ENCODE results near the gene PMIS2. TPM values are rescaled to one million over a fixed set of nuclear protein-coding genes. Genes with fewer than 3 reads are reported as not detected.
A peak's percentile ranks its signal among the peaks of the same experiment; 100 is the strongest.

The PMIS2 gene
- total RNA-seq, 1 experiment from 2014 or later: not detected

- Histone ChIP-seq H3K27ac (ENCODE audit: low read length) (no peak overlapping the region), H4K20me1 (ENCODE audit: insufficient read depth, low read depth, low read length) (no peaks in the 10 kb centered on the region), H3K9me2 (replicated peaks; ENCODE audit: insufficient read depth, low read length) (no peaks in the 10 kb centered on the region), H3K36me3 (ENCODE audit: insufficient read depth, low read length) (no peaks in the 10 kb centered on the region), H2AFZ (ENCODE audit: low read length) (no peak overlapping the region), H3K9me3 (ENCODE audit: low read length) (no peaks in the 10 kb centered on the region), H3K27me3 (ENCODE audit: low read length) (no peaks in the 10 kb centered on the region), H3K4me1 (ENCODE audit: low read length) (peaks cover 11% of the 10 kb centered on the region), H3K4me2 (ENCODE audit: low read depth, low read length, poor library complexity, severe bottlenecking) (no peak overlapping the region), H3K79me2 (ENCODE audit: low read length) (no peaks in the 10 kb centered on the region), H3K4me3 (ENCODE audit: low read length) (no peak overlapping the region; the same call in 1 of the 2 replicates), H3K9ac (ENCODE audit: low read length) (no peak overlapping the region)
- peak; percentile 87 for DNase-seq
Measured at GRCh38 chr19:35559281-35559659, 26.7 kb upstream of the PMIS2 start.

DNA sequence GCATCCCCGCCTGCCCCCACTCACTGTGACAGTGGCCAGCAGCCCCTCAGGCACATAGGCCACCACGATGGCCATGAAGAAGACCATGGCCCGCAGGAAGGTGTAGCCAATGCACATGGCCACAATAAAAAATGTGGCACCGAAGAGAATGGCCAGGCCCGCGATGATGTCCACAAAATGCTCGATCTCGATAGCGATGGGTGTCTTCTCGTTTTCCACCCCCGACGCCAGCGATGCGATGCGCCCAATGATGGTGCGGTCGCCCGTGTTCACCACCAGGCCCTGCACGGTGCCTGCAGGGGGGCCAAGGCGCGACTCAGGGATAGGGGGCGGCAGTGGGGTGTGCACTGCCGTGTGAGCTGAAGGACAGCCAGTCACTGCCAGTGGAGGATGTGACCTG, 26.2 kb upstream of the PMIS2 start:
- Histone ChIP-seq H3K4me1 (ENCODE audit: low read length) (peaks cover 11% of the 10 kb centered on the region), H3K27me3 (ENCODE audit: low read length) (no peaks in the 10 kb centered on the region), H3K4me2 (ENCODE audit: low read depth, low read length, poor library complexity, severe bottlenecking) (no peak overlapping the region), H3K36me3 (ENCODE audit: insufficient read depth, low read length) (no peaks in the 10 kb centered on the region), H3K79me2 (ENCODE audit: low read length) (no peaks in the 10 kb centered on the region), H3K27ac (ENCODE audit: low read length) (no peak overlapping the region), H3K9me2 (replicated peaks; ENCODE audit: insufficient read depth, low read length) (no peaks in the 10 kb centered on the region), H3K4me3 (ENCODE audit: low read length) (no peak overlapping the region), H3K9me3 (ENCODE audit: low read length) (no peaks in the 10 kb centered on the region), H2AFZ (ENCODE audit: low read length) (no peak overlapping the region), H4K20me1 (ENCODE audit: insufficient read depth, low read depth, low read length) (no peaks in the 10 kb centered on the region), H3K9ac (ENCODE audit: low read length) (no peak overlapping the region)
- DNase-seq: no peak

- H3K4me1 ChIP-seq (ENCODE audit: low read length): peaks cover 11% of the 10 kb centered on the region
- no peaks in the 10 kb centered on the region for H3K27me3 ChIP-seq (ENCODE audit: low read length)
- no peaks in the 10 kb centered on the region for H3K9me2 ChIP-seq (replicated peaks; ENCODE audit: insufficient read depth, low read length)
- no peak overlapping the region for H3K4me2 ChIP-seq (ENCODE audit: low read depth, low read length, poor library complexity, severe bottlenecking)
- no peak overlapping the region for H2AFZ ChIP-seq (ENCODE audit: low read length)
- no peak for DNase-seq
- no peak overlapping the region for H3K9ac ChIP-seq (ENCODE audit: low read length)
- no peaks in the 10 kb centered on the region for H3K9me3 ChIP-seq (ENCODE audit: low read length)
- no peak overlapping the region for H3K27ac ChIP-seq (ENCODE audit: low read length)
- no peaks in the 10 kb centered on the region for H3K36me3 ChIP-seq (ENCODE audit: insufficient read depth, low read length)
- H3K79me2 ChIP-seq (ENCODE audit: low read length): no peaks in the 10 kb centered on the region
- H4K20me1 ChIP-seq (ENCODE audit: insufficient read depth, low read depth, low read length): no peaks in the 10 kb centered on the region
- no peak overlapping the region for H3K4me3 ChIP-seq (ENCODE audit: low read length)
Measured at GRCh38 chr19:35560271-35560670, 25.7 kb upstream of the PMIS2 start.

DNA sequence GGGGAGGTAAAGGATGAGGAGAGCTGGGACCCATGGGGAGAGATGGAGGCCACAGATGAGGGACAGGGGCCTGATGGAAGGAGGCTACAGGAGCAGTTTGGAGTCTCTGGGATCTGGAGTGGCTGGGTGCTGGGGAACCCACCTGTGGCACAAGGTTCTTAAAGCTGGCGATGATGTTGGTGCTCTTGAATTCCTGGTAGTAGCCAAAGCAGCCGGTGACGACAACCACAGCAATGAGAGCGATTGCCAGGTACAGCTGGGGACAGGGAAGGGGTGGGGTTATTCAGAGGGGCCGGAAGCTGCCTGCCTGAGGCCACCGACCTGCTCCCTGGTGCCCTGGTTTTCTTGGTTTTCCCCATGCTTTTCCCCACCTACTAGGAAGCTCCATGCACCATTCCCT, 25.3 kb upstream of the PMIS2 start:
- no peaks in the 10 kb centered on the region for H3K27me3 ChIP-seq (ENCODE audit: low read length)
- H3K36me3 ChIP-seq (ENCODE audit: insufficient read depth, low read length): no peaks in the 10 kb centered on the region
- H3K9me2 ChIP-seq (replicated peaks; ENCODE audit: insufficient read depth, low read length): no peaks in the 10 kb centered on the region
- no peaks in the 10 kb centered on the region for H3K9me3 ChIP-seq (ENCODE audit: low read length)
- peaks cover 11% of the 10 kb centered on the region for H3K4me1 ChIP-seq (ENCODE audit: low read length)
- H3K79me2 ChIP-seq (ENCODE audit: low read length): no peaks in the 10 kb centered on the region
- no peak overlapping the region for H3K27ac ChIP-seq (ENCODE audit: low read length)
- H3K9ac ChIP-seq (ENCODE audit: low read length): no peak overlapping the region
- H3K4me3 ChIP-seq (ENCODE audit: low read length): no peak overlapping the region
- H3K4me2 ChIP-seq (ENCODE audit: low read depth, low read length, poor library complexity, severe bottlenecking): no peak overlapping the region
- H2AFZ ChIP-seq (ENCODE audit: low read length): no peak overlapping the region
- H4K20me1 ChIP-seq (ENCODE audit: insufficient read depth, low read depth, low read length): no peaks in the 10 kb centered on the region
- no peak for DNase-seq

DNA sequence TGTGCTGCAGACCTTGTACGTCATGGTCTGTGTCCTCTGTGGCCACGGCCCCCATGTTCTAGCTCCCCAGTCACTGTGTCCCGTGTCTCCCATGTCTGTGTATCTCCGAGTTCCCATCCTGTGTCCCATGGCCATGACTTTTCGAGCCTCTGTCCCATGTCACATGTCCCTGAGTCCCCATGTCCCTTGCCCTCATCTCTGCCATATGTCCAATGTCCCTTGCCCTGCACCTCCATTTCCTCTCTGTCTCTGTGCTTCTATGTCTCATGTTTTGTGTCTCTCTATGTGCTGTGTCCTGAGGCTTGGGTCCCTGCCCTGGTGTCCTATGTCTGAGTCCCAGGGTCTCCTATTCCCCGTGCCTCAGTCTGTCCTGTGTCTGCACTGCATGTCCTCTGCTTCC, 24.5 kb upstream of the PMIS2 start:
- Histone ChIP-seq H3K27ac (ENCODE audit: low read length) (no peak overlapping the region), H3K27me3 (ENCODE audit: low read length) (no peaks in the 10 kb centered on the region), H2AFZ (ENCODE audit: low read length) (no peak overlapping the region), H4K20me1 (ENCODE audit: insufficient read depth, low read depth, low read length) (no peaks in the 10 kb centered on the region), H3K4me2 (ENCODE audit: low read depth, low read length, poor library complexity, severe bottlenecking) (no peak overlapping the region), H3K9ac (ENCODE audit: low read length) (no peak overlapping the region), H3K4me1 (ENCODE audit: low read length) (peaks cover 11% of the 10 kb centered on the region), H3K9me2 (replicated peaks; ENCODE audit: insufficient read depth, low read length) (no peaks in the 10 kb centered on the region), H3K36me3 (ENCODE audit: insufficient read depth, low read length) (no peaks in the 10 kb centered on the region), H3K4me3 (ENCODE audit: low read length) (no peak overlapping the region), H3K79me2 (ENCODE audit: low read length) (no peaks in the 10 kb centered on the region), H3K9me3 (ENCODE audit: low read length) (no peaks in the 10 kb centered on the region)
- DNase-seq: no peak

- H2AFZ ChIP-seq (ENCODE audit: low read length): no peak overlapping the region
- no peaks in the 10 kb centered on the region for H3K9me2 ChIP-seq (replicated peaks; ENCODE audit: insufficient read depth, low read length)
- no peak overlapping the region for H3K4me3 ChIP-seq (ENCODE audit: low read length)
- H3K9ac ChIP-seq (ENCODE audit: low read length): no peak overlapping the region
- no peak overlapping the region for H3K4me2 ChIP-seq (ENCODE audit: low read depth, low read length, poor library complexity, severe bottlenecking)
- peaks cover 11% of the 10 kb centered on the region for H3K4me1 ChIP-seq (ENCODE audit: low read length)
- H3K36me3 ChIP-seq (ENCODE audit: insufficient read depth, low read length): no peaks in the 10 kb centered on the region
- no peaks in the 10 kb centered on the region for H4K20me1 ChIP-seq (ENCODE audit: insufficient read depth, low read depth, low read length)
- H3K79me2 ChIP-seq (ENCODE audit: low read length): no peaks in the 10 kb centered on the region
- H3K9me3 ChIP-seq (ENCODE audit: low read length): no peaks in the 10 kb centered on the region
- DNase-seq: no peak
- H3K27ac ChIP-seq (ENCODE audit: low read length): no peak overlapping the region
- no peaks in the 10 kb centered on the region for H3K27me3 ChIP-seq (ENCODE audit: low read length)
Measured at GRCh38 chr19:35562336-35562735, 23.6 kb upstream of the PMIS2 start.

GRCh38 chr19:35562776-35563175, 23.2 kb upstream of the PMIS2 start:
- H3K4me1 ChIP-seq (ENCODE audit: low read length): peaks cover 11% of the 10 kb centered on the region
- no peaks in the 10 kb centered on the region for H3K27me3 ChIP-seq (ENCODE audit: low read length)
- no peaks in the 10 kb centered on the region for H3K79me2 ChIP-seq (ENCODE audit: low read length)
- DNase-seq: no peak
- H3K36me3 ChIP-seq (ENCODE audit: insufficient read depth, low read length): no peaks in the 10 kb centered on the region
- H3K9me3 ChIP-seq (ENCODE audit: low read length): no peaks in the 10 kb centered on the region
- H4K20me1 ChIP-seq (ENCODE audit: insufficient read depth, low read depth, low read length): no peaks in the 10 kb centered on the region
- no peaks in the 10 kb centered on the region for H3K9me2 ChIP-seq (replicated peaks; ENCODE audit: insufficient read depth, low read length)
- H3K4me2 ChIP-seq (ENCODE audit: low read depth, low read length, poor library complexity, severe bottlenecking): no peak overlapping the region
- H3K27ac ChIP-seq (ENCODE audit: low read length): no peak overlapping the region
- H3K4me3 ChIP-seq (ENCODE audit: low read length): no peak overlapping the region
- H2AFZ ChIP-seq (ENCODE audit: low read length): no peak overlapping the region
- no peak overlapping the region for H3K9ac ChIP-seq (ENCODE audit: low read length)

GRCh38 chr19:35563207-35563829, 22.7 kb upstream of the PMIS2 start, which contains the start of gene ATP4A:
Gene ATP4A (minus strand): TSS chr19:35563658. CDS start chr19:35563629, 29 bp downstream.
- H3K4me2 ChIP-seq (ENCODE audit: low read depth, low read length, poor library complexity, severe bottlenecking): no peak within 1 kb of the TSS
- H3K79me2 ChIP-seq (ENCODE audit: low read length): no peaks in the 10 kb centered on the region
- H3K9me3 ChIP-seq (ENCODE audit: low read length): no peaks in the 10 kb centered on the region
- H4K20me1 ChIP-seq (ENCODE audit: insufficient read depth, low read depth, low read length): no peaks in the 10 kb centered on the region
- H3K27me3 ChIP-seq (ENCODE audit: low read length): no peaks in the 10 kb centered on the region
- H3K36me3 ChIP-seq (ENCODE audit: insufficient read depth, low read length): no peaks in the 10 kb centered on the region
- H3K9me2 ChIP-seq (replicated peaks; ENCODE audit: insufficient read depth, low read length): no peaks in the 10 kb centered on the region
- no peak within 1 kb of the TSS for H3K9ac ChIP-seq (ENCODE audit: low read length)
- no peak for DNase-seq
- no peak within 1 kb of the TSS for H2AFZ ChIP-seq (ENCODE audit: low read length)
- no peak within 1 kb of the TSS for H3K4me3 ChIP-seq (ENCODE audit: low read length)
- H3K27ac ChIP-seq (ENCODE audit: low read length): no peak within 1 kb of the TSS
- peaks cover 11% of the 10 kb centered on the region for H3K4me1 ChIP-seq (ENCODE audit: low read length)
